OCI-LY7 (cell line): Measurements from ENCODE around the gene CRB2. TPM values are rescaled to one million over a fixed set of nuclear protein-coding genes. Genes with fewer than 3 reads are reported as not detected.
"Not testable (repeated sequence)": the region's sequence is repeated elsewhere in the genome, so short reads cannot be mapped to it uniquely, and the experiment has no call there.

ENCODE experiments used
- BruUV-seq: library from RNA; stranded (reverse); fragments of 400-500 nt; replicated peaks from 2 replicates; lab custom pipeline; 2021; lab: Mats Ljungman, UMichigan
- CTCF ChIA-PET: fragments of 300-600 bp; sonication (Branson Sonifier 250); formaldehyde crosslinking; loops from one replicate; lab custom pipeline; 2022; ENCODE audit warnings: antibody characterized with exemption; ENCODE audit not compliant: unreplicated experiment; lab: Charles Lee
- POLR2A ChIA-PET: fragments of 300-600 bp; sonication (Branson Sonifier 250); formaldehyde crosslinking; loops from one replicate; lab custom pipeline; 2022; ENCODE audit warnings: antibody characterized with exemption; lab: Charles Lee
- DNase-seq: peaks from one replicate; pipeline ENCODE4 v3.0.0-alpha.2; 2015; ENCODE audit warnings: low spot score
- H2AFZ ChIP-seq: fragments of 200-600 bp; sonication (generic), shearing (Covaris generic); 2 replicates; pipeline ENCODE4 v1.6.1; 2014; ENCODE audit warnings: mild to moderate bottlenecking, antibody characterized with exemption, low read length, moderate library complexity
- H3K27ac ChIP-seq: fragments of 200-600 bp; sonication (generic); 2 replicates; pipeline ENCODE4 v1.5.1; 2014; ENCODE audit warnings: mixed run types, low read depth, mild to moderate bottlenecking, moderate library complexity, low read length, inconsistent platforms; ENCODE audit not compliant: poor library complexity, severe bottlenecking
- H3K36me3 ChIP-seq: fragments of 200-600 bp; sonication (generic); 2 replicates; pipeline ENCODE4 v1.6.1; 2014; ENCODE audit warnings: mild to moderate bottlenecking, antibody characterized with exemption, low read length, moderate library complexity, mixed read lengths; ENCODE audit not compliant: insufficient read depth
- H3K4me1 ChIP-seq: fragments of 200-600 bp; sonication (generic); 2 replicates; pipeline ENCODE4 v1.5.1; 2014; ENCODE audit warnings: mild to moderate bottlenecking, low read length; ENCODE audit not compliant: insufficient read depth, poor library complexity, severe bottlenecking
- H3K4me2 ChIP-seq: fragments of 200-600 bp; sonication (generic); 2 replicates; pipeline ENCODE4 v1.6.1; 2014; ENCODE audit warnings: mild to moderate bottlenecking, low read length
- H3K4me3 ChIP-seq: fragments of 200-600 bp; sonication (generic); 2 replicates; pipeline ENCODE4 v1.5.1; 2014; ENCODE audit warnings: mild to moderate bottlenecking, low read depth, low read length; ENCODE audit not compliant: poor library complexity, severe bottlenecking
- H3K79me2 ChIP-seq: fragments of 200-600 bp; sonication (generic); 2 replicates; pipeline ENCODE4 v1.6.1; 2016; ENCODE audit warnings: low read depth, mild to moderate bottlenecking, low read length, moderate library complexity, mixed read lengths; ENCODE audit not compliant: insufficient read depth
- H3K9me2 ChIP-seq: fragments of 200-600 bp; sonication (generic); 2 replicates; pipeline ENCODE4 v1.6.1; 2016; ENCODE audit warnings: mild to moderate bottlenecking, low read length, mixed read lengths; ENCODE audit not compliant: insufficient read depth
- H3K9me3 ChIP-seq: fragments of 200-600 bp; sonication (generic); 2 replicates; pipeline ENCODE4 v1.6.1; 2014; ENCODE audit warnings: mild to moderate bottlenecking, mixed run types, low read length, mixed read lengths
- H4K20me1 ChIP-seq: fragments of 200-600 bp; sonication (generic); 2 replicates; pipeline ENCODE4 v1.6.1; 2014; ENCODE audit warnings: mild to moderate bottlenecking, antibody characterized with exemption, low read length, moderate library complexity, mixed read lengths; ENCODE audit not compliant: insufficient read depth
- CTCF ChIP-seq: fragments of 200-600 bp; sonication (generic); conservative IDR thresholded peaks from 2 replicates; pipeline ENCODE4 v1.5.1; 2014; ENCODE audit warnings: mild to moderate bottlenecking, antibody characterized with exemption, low read length, moderate library complexity, mixed read lengths
- EZH2phosphoT487 ChIP-seq: fragments of 200-600 bp; sonication (generic); IDR thresholded peaks from 2 replicates; pipeline ENCODE4 v1.6.1; 2018; ENCODE audit warnings: low read depth, borderline replicate concordance, mild to moderate bottlenecking, mixed run types, antibody characterized with exemption, low read length, moderate library complexity, mixed read lengths
- intact Hi-C: fragments of 100-400 bp; cut with micrococcal nuclease; formaldehyde crosslinking; loops from one replicate; pipeline ENCODE4 v1.10.0; 2022; ENCODE audit not compliant: unreplicated experiment
- total RNA-seq, 2 experiments: library from RNA; depleted of rRNA in 1 of 2; stranded (reverse); fragments of >200 nt in 1 of 2; shearing (Covaris generic) in 1 of 2; gene quantifications; 2 replicates each; pipeline ENCODE4 v1.2.3, GENCODE V29; 2014 to 2022

Gene CRB2
- total RNA-seq, 2 experiments from 2014 or later: 1.6 to 3.4 TPM

- Histone ChIP-seq H3K4me3 (no peak overlapping the region), H3K36me3 (no peaks in the 10 kb centered on the region), H3K4me2 (no peak overlapping the region), H3K79me2 (no peaks in the 10 kb centered on the region), H3K4me1 (no peaks in the 10 kb centered on the region), H2AFZ (no peak overlapping the region), H4K20me1 (no peaks in the 10 kb centered on the region), H3K27ac (no peak overlapping the region), H3K9me3 (no peaks in the 10 kb centered on the region), H3K9me2 (no peaks in the 10 kb centered on the region)
- BruUV-seq: no TSS peak
- ChIA-PET CTCF (no interaction called here), POLR2A (no interaction called here)
- no peak for DNase-seq
- intact Hi-C loops: no loop called here
- TF ChIP-seq CTCF (no peak), EZH2phosphoT487 (no peak)
Measured at GRCh38 chr9:123395276-123395688, 39.3 kb downstream of the CRB2 start.

GRCh38 chr9:123395689-123396511, 39.9 kb downstream of the CRB2 start:
- H3K4me3 ChIP-seq: no peak overlapping the region
- no TSS peak for BruUV-seq
- H3K9me2 ChIP-seq: no peaks in the 10 kb centered on the region
- ChIA-PET POLR2A (no interaction called here), CTCF (no interaction called here)
- no peaks in the 10 kb centered on the region for H3K36me3 ChIP-seq
- H2AFZ ChIP-seq: no peak overlapping the region
- intact Hi-C loops: no loop called here
- no peaks in the 10 kb centered on the region for H3K79me2 ChIP-seq
- no peak overlapping the region for H3K4me2 ChIP-seq
- TF ChIP-seq CTCF: no peak
- TF ChIP-seq EZH2phosphoT487: no peak
- H3K4me1 ChIP-seq: no peaks in the 10 kb centered on the region
- H4K20me1 ChIP-seq: no peaks in the 10 kb centered on the region
- no peaks in the 10 kb centered on the region for H3K9me3 ChIP-seq
- no peak for DNase-seq
- no peak overlapping the region for H3K27ac ChIP-seq

- BruUV-seq: no TSS peak
- no peak for DNase-seq
- CTCF ChIA-PET: no interaction called here
- Histone ChIP-seq H3K36me3 (no peaks in the 10 kb centered on the region), H3K9me2 (no peaks in the 10 kb centered on the region), H3K4me1 (no peaks in the 10 kb centered on the region), H3K27ac (no peak overlapping the region), H3K79me2 (no peaks in the 10 kb centered on the region), H3K4me2 (no peak overlapping the region), H4K20me1 (no peaks in the 10 kb centered on the region), H3K4me3 (no peak overlapping the region), H3K9me3 (no peaks in the 10 kb centered on the region), H2AFZ (no peak overlapping the region)
- POLR2A ChIA-PET: interaction anchor here (0.5 kb wide), 1 partner anchor 141 kb away, joined by 4 read pairs; no protein-coding TSS in a partner anchor
- no peak for TF ChIP-seq EZH2phosphoT487
- no peak for TF ChIP-seq CTCF
- intact Hi-C loops: no loop called here
Measured at GRCh38 chr9:123397975-123398374, 42.0 kb downstream of the CRB2 start.

GRCh38 chr9:123398938-123399337, 42.9 kb downstream of the CRB2 start:
- CTCF ChIA-PET, POLR2A ChIA-PET: not testable (repeated sequence)

More at GRCh38 chr9:123398938-123399337, 42.9 kb downstream of the CRB2 start:
- H3K36me3 ChIP-seq, H2AFZ ChIP-seq, intact Hi-C loops, H3K9me3 ChIP-seq, DNase-seq, H3K4me1 ChIP-seq, BruUV-seq, H3K79me2 ChIP-seq, H3K9me2 ChIP-seq, H3K4me3 ChIP-seq, H4K20me1 ChIP-seq, H3K27ac ChIP-seq, H3K4me2 ChIP-seq: not testable (repeated sequence)
